Measurements from ENCODE around the gene INO80B. TPM values are rescaled to one million over a fixed set of nuclear protein-coding genes. Genes with fewer than 3 reads are reported as not detected.

The INO80B gene
- total and polyA plus RNA-seq, 2 donors (not counting 1 experiment from before 2014, with no cell fraction given), result 30.4 to 78.6 TPM

DNA sequence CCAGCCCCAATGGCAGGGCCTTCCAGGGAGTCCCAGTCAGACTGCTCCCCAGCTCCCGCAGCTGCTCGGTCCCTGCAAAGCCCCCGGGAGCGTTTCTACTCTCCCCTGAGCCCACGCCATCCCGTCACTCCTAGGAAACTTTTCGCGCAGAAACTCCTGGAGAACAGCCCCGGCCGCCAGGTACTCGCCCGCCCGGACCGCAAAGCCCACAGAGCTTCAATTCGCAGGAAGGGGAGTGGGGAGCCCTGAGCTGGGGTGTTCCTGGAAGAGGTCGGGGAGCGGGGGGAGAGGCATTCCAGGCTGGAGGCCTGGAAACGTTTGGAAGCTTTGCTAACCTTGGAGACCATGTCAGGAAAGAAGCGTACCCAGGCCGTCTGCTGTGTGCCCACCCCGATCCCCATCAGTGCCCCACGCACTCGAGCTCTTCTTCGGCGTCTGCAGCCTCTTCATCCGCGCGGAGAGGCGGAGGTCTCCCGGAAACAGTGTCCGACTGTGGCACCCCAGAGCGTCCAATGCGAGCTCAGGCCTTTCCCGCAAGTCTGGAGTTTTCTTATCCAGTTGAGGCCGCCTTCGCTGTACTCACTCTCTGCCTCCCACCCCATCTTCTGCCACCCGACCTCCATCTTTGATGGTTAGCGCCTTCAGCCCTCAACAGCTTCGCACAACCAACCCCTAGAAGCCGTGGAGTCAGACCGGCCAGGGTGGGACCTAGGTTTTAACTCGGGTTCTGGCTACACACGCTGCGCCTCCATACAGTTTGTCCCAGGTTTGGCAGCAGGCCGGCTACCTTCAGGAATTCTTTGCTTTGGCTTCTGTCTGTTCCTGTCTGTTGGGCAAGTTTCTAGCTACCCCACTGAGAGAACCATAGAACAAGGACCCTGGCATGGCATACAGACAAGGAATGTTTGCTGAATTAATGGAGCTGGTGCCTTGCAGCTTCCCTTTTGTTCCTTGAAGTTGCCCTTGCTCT lies 48.9 kb downstream of the INO80B start:
- H2AFZ ChIP-seq (ENCODE audit: insufficient read depth, low read depth, low read length, poor library complexity, severe bottlenecking), result peak overlapping the region; percentile 73
- Mint-ChIP-seq H3K4me1 (peaks cover 74% of the 10 kb centered on the region), H3K4me3 (peak overlapping the region; percentile 86), H3K27me3 (peaks cover 54% of the 10 kb centered on the region), H3K9me3 (ENCODE audit: insufficient read depth) (no peaks in the 10 kb centered on the region), H3K27ac (peak overlapping the region; percentile 81)
- intact Hi-C loops (cut with micrococcal nuclease), result loop anchor here (1.0 kb wide), 1 partner anchor 84 kb away; no protein-coding TSS in a partner anchor
- DNase-seq (no peak), ATAC-seq (ENCODE audit: low read depth) (no peak)
- H3K4me3 ChIP-seq (ENCODE audit: control extremely low read depth in 1 of 5, extremely low read depth in 1 of 5, insufficient read depth in 1 of 5, low read depth in 2 of 5, low read length in 4 of 5), result peak overlapping the region in 4 of 5 experiments; percentile 46 to 67 (median 54)
- ChIA-PET CTCF (interaction anchor here (0.8 to 8.1 kb wide), 11 partner anchors 8 to 84 kb away, joined by 3 to 111 read pairs (median 4); partner anchors contain the start of genes AUP1, CCDC142, TLX2 and TTC31), POLR2A (interaction anchor here (0.5 to 1.6 kb wide), 5 partner anchors 46 to 680 kb away, joined by 3 to 6 read pairs (median 3); partner anchors contain the start of gene WBP1)
- WGBS (ENCODE audit: insufficient coverage), result 62% methylated on average over 45 of the region's 45 CpGs
- peaks cover 8% of the 10 kb centered on the region for H3K79me2 ChIP-seq (ENCODE audit: control insufficient read depth, insufficient read depth, low read length)
- TF ChIP-seq, protein P1, sequence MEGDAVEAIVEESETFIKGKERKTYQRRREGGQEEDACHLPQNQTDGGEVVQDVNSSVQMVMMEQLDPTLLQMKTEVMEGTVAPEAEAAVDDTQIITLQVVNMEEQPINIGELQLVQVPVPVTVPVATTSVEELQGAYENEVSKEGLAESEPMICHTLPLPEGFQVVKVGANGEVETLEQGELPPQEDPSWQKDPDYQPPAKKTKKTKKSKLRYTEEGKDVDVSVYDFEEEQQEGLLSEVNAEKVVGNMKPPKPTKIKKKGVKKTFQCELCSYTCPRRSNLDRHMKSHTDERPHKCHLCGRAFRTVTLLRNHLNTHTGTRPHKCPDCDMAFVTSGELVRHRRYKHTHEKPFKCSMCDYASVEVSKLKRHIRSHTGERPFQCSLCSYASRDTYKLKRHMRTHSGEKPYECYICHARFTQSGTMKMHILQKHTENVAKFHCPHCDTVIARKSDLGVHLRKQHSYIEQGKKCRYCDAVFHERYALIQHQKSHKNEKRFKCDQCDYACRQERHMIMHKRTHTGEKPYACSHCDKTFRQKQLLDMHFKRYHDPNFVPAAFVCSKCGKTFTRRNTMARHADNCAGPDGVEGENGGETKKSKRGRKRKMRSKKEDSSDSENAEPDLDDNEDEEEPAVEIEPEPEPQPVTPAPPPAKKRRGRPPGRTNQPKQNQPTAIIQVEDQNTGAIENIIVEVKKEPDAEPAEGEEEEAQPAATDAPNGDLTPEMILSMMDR (IDR thresholded peaks at IDR 0.05), result no peak
- no peak for TF ChIP-seq EZH2 (IDR thresholded peaks at IDR 0.05; ENCODE audit: borderline replicate concordance, insufficient read depth, low read depth, low read length, poor library complexity, severe bottlenecking)
- peaks cover 0 to 10% of the 10 kb centered on the region in 2 experiments for H3K36me3 ChIP-seq (replicated peaks in 1 of 2; ENCODE audit: control extremely low read depth in 1 of 2, control insufficient read depth in 1 of 2, extremely low read depth in 1 of 2, insufficient read depth in 2 of 2, low read length in 1 of 2)
- peaks cover 53 to 56% of the 10 kb centered on the region in 2 donors for H3K4me1 ChIP-seq (ENCODE audit: control insufficient read depth in 2 of 2, insufficient read depth in 2 of 2, low read length in 2 of 2)
- peak overlapping the region; percentile 94 for H3K4me2 ChIP-seq (replicated peaks; ENCODE audit: low read depth, low read length, poor library complexity, severe bottlenecking)
- peaks cover 0 to 23% (median 0%) of the 10 kb centered on the region in 3 donors for H3K9me3 ChIP-seq (ENCODE audit: control extremely low read depth in 1 of 3, control insufficient read depth in 2 of 3, insufficient read depth in 1 of 3, low read length in 2 of 3)
- peaks cover 0 to 71% (median 29%) of the 10 kb centered on the region in 4 experiments for H3K27me3 ChIP-seq (replicated peaks in 1 of 4; ENCODE audit: control extremely low read depth in 1 of 4, control insufficient read depth in 3 of 4, insufficient read depth in 4 of 4, low read length in 3 of 4)
- H4K20me1 ChIP-seq (ENCODE audit: control insufficient read depth, insufficient read depth, low read length, poor library complexity, severe bottlenecking), result no peaks in the 10 kb centered on the region
- peak overlapping the region; percentile 67 for H3K9ac ChIP-seq (ENCODE audit: low read length)
- H3K27ac ChIP-seq (ENCODE audit: low read length in 2 of 2), result no peak overlapping the region

Data from B cell (primary cell).